GM18505 (cell line): ENCODE measurements around the gene RBM14.
A peak's percentile ranks its signal among the peaks of the same experiment; 100 is the strongest.
"Not testable (repeated sequence)": the region's sequence is repeated elsewhere in the genome, so short reads cannot be mapped to it uniquely, and the experiment has no call there.

ENCODE experiments used
- ATAC-seq: cut with Tn5 transposase; IDR thresholded peaks from one replicate; pipeline ENCODE4 v1.9.1; 2021; ENCODE audit not compliant: unreplicated experiment
- POLR2A ChIP-seq: IDR thresholded peaks from 4 replicates; pipeline ENCODE4 v1.6.1; 2011; ENCODE audit warnings: borderline replicate concordance; ENCODE audit not compliant: insufficient read depth, insufficient read length; ENCODE audit errors: extremely low read depth

Gene RBM14

DNA sequence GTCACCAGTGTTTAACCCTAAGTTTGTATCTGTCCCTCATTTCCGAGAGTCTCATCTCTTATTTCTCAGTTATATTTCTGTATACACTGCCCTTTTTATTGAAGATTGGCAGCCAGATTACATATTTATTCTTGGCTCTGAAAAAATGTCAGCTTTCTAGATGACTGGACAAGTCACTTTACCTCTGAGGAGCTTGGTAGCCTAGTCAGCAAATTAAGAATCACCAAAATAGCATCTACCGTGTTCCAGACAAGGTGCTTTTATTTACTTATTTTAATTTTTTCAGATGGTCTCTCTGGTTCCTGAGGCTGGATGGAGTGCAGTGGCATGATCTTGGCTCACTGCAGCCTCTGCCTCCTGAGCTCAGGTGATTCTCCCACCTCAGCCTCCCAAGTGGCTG, 16.5 kb downstream of the RBM14 start:
- no peak for TF ChIP-seq POLR2A

DNA sequence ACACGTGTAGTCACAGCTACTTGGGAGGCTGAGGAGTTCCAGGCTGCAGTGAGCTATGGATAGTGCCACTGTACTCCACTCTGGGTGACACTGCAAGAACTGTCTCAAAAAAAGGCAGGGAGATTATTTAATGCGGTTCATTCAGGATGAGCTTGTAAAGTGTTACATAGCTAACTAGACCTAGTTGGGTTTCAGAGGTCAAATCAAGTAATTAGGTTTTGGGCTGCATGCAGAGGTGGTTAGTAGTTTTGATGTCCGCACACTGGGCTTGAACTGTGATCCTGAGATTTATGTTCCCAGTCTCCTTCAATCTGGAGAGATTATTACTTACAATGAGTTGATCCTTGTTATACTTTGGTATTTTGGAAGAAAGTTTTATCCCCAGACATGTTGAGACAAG, 20.0 kb downstream of the RBM14 start:
- TF ChIP-seq POLR2A = no peak
- no peak for ATAC-seq

More for the DNA sequence above, 16.5 kb downstream of the RBM14 start:
- ATAC-seq = no peak

DNA sequence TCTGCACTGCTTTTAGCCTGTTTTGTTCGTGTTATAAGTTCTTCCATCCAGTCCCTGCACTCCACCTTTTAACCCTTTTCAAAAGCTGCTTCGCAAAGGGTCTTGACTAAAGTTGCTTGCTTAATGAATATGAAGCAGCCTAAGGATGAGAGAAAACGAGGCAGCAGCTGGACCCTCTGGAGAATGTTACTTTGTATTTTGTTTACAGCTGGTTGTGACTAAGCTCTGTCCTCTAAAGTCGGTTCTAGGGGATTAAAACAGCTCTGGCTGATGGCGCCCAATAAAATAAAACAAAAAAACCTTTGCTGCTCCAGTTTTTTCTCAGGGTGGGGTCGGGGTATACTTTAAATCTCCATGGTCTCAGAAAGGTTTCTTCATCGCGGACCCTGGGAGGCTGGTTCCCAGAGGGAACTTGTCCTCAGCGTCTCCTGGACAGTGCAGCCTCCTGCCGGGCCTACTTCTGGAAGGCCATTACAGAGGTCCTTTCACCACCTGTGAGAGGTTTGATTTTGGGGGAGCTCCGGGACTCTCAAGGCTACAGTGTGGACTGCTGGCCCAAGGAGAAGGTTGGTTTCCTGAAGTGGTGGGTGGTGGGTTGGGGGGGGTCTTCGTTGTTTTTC, 21.2 kb downstream of the RBM14 start:
- no peak for ATAC-seq

DNA sequence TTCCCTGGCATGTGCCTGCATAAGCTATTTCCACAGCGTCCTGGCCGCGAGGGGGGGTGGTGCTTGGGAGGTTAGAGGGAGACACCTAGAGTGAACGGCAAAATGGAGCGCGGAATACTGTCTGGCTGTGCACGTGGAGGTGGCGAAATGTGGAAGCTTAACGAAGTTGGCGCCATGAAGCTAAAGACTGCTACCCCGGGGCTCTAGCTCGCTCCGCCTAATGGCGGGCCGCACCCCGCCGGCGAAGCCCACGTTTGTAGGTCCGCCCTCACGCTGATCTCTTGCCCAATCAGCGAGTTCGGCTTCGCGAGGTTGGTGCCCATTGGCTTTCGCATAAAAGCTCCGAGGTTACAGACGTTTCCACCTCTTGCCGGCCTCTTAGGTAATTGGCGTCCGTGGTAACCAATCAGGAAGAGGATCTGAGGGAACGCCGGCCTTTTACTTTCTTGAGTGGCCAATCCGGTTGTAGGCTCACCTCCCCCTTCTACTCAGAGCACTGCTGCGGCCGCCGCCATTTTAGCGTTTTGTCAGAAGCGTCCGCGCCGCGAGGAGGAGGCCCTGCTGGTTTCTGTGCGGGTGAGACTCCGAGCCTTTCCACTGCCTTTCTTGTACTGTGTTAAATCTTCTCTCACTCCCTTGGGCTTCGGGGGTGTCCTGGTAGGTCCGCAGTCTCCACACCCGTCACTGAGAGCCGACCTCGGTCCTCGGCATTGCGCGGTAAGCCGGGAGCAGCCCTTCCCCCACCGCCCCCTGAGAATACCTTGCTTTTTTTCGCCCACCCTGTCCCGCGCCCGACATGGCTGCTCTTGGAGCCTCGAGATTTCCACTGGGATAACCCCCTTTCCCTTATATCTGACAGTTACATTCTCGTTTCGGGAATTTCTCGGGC, 22.0 kb downstream of the RBM14 start, which contains the start of gene RBM4:
Gene RBM4, plus strand, starts transcription at position 527 of the 889 bp plus-strand sequence. CDS start 1,009 bp downstream, outside the sequence.
- ATAC-seq = peak; percentile 93

More for the DNA sequence above, 21.2 kb downstream of the RBM14 start:
- no peak for TF ChIP-seq POLR2A

DNA sequence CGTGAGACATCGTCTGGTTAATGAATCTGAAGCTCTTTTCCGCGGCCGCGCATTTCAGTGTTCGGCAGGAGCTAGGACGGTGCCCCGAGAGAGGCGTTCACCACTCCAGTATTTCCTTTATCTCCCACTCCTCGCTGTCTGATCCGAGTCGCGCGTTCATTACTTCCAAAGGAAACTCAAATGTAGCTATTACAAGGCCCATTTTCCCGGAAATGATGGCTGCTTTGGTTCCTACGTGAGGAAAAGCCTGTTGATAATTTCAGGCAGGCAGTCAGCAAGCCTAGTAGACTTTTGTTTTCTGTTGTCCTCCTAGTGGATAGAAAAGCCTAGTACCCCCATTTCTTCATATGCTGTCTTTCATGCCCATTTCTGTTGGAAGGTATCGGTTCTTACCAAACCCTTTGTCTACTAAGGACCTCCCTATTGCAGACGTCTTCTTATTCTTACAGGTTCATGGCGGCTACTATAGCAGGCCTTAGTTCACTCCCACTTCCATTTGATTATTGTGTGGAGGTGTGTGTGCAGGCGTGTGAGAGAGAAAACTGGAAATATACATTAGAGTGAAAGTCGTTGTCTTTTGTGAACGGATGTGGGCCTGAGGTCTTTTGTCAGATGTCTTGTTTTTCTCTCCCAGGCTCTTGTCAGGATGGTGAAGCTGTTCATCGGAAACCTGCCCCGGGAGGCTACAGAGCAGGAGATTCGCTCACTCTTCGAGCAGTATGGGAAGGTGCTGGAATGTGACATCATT, 22.8 kb downstream of the RBM14 start:
- no peak for TF ChIP-seq POLR2A
- no peak for ATAC-seq

More for the DNA sequence above, 22.0 kb downstream of the RBM14 start, which contains the start of gene RBM4:
- peak; percentile 92 for TF ChIP-seq POLR2A

DNA sequence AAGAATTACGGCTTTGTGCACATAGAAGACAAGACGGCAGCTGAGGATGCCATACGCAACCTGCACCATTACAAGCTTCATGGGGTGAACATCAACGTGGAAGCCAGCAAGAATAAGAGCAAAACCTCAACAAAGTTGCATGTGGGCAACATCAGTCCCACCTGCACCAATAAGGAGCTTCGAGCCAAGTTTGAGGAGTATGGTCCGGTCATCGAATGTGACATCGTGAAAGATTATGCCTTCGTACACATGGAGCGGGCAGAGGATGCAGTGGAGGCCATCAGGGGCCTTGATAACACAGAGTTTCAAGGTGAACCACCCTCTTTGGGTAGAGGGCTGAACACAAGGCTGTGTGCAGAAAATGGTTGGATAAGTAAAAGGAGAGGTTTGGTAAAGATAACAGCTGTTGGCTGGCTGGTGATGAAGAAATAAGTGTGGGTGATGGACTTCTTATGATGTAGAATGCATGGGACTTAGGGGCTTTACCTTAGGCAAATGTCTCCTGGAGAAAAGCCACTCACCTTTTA, 23.4 kb downstream of the RBM14 start:
- ATAC-seq = not testable (repeated sequence)

DNA sequence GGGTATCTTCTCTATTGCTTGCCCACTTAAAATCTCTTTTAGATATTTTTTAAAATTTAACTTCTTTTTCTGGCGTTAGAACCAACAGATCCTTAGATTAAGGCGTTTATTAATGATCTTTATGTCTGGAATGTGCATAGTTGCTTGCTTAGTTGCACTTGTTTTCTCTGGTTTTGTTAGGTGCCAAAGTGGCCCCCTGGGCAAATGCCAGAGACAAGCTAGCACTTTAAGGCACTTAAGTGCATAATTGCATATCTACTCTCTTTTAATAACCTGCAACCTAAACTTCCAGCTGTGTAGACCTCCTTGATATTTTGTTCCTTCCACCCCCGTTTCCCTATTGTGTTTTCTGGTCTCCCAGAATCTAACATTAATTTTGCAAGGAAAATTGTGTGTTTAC, 25.4 kb downstream of the RBM14 start:
- no peak for ATAC-seq
- TF ChIP-seq POLR2A = no peak

DNA sequence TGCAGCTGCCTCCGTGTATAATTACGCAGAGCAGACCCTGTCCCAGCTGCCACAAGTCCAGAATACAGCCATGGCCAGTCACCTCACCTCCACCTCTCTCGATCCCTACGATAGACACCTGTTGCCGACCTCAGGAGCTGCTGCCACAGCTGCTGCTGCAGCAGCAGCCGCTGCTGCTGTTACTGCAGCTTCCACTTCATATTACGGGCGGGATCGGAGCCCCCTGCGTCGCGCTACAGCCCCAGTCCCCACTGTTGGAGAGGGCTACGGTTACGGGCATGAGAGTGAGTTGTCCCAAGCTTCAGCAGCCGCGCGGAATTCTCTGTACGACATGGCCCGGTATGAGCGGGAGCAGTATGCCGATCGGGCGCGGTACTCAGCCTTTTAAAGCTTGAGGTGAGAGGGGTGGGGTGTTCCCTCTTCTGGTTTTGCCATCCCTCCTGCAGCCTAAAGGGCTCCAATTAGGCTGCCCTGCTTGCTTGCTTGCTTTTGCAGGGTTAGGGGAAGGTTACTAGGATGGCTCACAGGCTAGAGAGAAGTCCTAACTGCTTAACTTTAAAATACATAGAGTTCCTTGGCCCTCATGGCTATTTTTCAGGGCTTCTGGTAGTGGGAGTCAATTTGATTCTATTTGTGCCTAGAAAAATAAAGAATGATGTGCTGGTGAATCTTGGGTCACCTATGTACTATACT, 27.5 kb downstream of the RBM14 start:
- no peak for TF ChIP-seq POLR2A
- no peak for ATAC-seq

DNA sequence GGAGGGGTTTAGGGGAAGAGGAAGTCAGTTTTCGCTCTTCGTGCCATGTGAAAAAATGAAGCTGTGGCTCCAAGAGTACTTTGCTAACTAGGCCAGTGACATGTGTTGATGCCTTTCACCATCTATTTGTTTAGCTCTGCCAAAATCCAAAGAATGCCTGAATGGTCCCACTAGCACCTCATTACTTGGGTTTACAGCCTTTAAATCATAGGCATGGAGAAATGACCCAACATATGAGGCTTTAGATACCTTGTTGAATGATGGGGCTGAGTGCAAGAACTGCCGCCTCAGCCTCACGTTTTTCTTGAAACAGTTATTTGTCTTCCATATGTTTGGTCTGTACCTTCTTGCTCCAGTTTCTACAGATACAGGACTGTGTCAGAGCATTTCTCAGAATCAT, 30.4 kb downstream of the RBM14 start:
- ATAC-seq = no peak
- no peak for TF ChIP-seq POLR2A

DNA sequence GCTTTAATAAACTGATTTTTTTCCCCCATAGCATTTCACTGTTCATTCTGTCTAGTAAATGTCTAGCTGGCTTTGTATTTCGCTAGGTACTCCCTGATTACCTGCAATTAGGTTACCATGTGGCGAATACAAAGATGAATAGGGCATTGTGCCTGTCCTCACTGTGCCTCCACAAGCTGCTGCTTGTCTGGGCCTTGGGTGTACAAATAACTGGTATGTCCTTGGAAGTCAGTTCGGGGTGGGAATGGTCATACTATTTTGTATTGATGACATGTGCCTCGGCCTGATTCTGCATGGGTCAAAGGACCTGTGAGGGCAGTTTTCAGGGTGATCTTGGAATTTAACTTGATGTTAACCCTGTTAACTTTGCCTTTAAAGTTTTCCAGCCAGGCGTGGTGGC, 33.5 kb downstream of the RBM14 start:
- ATAC-seq = no peak
- TF ChIP-seq POLR2A = no peak

DNA sequence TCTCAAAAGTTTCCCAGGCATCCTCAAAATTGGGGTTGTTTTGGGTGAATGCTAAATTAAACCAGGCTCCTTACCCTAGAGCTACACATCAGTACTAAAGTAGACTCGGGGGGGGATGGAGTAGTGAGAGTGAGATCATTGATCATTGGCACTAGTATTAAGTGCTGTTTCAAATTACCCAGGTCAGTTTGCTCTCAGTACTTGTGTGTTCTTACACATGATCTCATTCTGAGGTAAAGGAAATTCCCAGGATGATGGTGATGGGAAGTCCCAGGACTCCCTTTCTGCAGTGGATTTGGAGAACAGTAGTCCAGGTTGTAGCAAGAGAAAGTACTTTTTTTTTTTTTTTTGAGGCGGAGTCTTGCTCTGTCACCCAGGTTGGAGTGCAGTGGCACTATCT, 34.6 kb downstream of the RBM14 start:
- no peak for TF ChIP-seq POLR2A
- no peak for ATAC-seq

DNA sequence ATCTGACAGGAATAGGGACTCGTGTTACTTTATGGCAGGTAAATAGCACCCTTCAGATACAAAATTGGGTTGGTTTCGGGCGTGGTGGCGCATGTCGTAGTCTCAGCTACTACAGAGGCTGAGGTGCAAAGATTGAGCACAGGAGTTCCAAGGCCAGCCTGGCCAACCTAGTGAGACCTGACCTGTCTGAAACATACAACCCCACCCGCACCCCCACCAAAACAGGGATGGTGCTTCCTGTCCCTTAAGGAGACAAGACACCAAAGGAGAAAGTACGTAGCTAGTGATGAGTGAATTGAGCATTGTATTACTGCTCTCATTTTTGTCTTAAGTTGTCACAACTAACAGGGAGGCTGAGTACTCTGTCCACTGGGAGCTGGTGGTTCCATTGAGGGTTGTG, 36.2 kb downstream of the RBM14 start:
- no peak for ATAC-seq
- no peak for TF ChIP-seq POLR2A

DNA sequence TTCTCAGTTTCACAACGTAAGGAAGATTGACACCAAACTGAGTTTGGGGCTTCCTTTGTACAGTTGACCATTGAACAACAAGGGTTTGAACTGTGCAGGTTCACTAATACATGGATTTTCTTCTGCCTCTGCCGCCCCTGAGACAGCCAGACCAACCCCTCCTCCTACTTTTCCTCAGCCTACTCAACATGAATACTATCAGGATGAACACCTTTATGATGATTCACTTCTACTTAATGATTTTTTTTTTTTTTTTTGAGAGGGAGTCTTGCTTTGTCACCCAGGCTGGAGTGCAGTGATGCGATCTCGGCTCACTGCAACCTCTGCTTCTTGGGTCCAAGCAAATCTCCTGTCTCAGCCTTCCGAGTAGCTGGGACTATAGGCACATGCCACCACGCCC, 36.7 kb downstream of the RBM14 start:
- no peak for ATAC-seq
- no peak for TF ChIP-seq POLR2A
